ENCODE measurements around the gene PROSER2.

Gene PROSER2

DNA sequence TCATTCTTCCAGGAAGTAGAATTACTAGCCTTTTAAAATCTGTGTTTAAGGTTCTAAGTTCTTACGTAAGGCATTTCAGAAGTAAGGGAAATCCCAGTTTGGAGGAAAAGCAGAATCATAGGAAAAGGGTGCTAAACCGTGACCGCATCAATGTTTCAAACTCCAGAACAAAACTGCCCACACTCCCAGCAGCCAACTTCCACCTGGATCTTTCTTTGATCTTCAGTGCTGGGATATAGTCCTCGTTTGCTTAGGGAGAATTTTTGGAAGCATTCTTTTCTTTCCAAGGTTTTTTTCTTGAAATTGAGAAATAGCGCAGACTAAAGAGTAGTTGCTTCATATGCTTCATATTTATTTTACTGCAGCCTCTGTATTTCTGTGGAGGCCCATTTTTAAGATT is 8.9 kb downstream of the PROSER2 start:
- H3K9me3 ChIP-seq (ENCODE audit: control insufficient read depth in 2 of 2, low read length in 2 of 2), result no peaks in the 10 kb centered on the region
- H3K4me3 ChIP-seq (ENCODE audit: low read length in 2 of 2), result no peak overlapping the region
- no peaks in the 10 kb centered on the region for H3K27me3 ChIP-seq (ENCODE audit: control insufficient read depth in 2 of 2, insufficient read depth in 2 of 2, low read length in 2 of 2)
- H3K4me1 ChIP-seq (ENCODE audit: control insufficient read depth in 2 of 2, insufficient read depth in 2 of 2, low read length in 2 of 2), result no peaks in the 10 kb centered on the region
- H3K9ac ChIP-seq (ENCODE audit: low read depth in 1 of 2, low read length in 2 of 2), result no peak overlapping the region
- no peak overlapping the region for H3K27ac ChIP-seq (ENCODE audit: low read depth in 2 of 2, low read length in 2 of 2)
- no peaks in the 10 kb centered on the region for H3K36me3 ChIP-seq (ENCODE audit: control insufficient read depth in 2 of 2, insufficient read depth in 2 of 2, low read length in 2 of 2)

DNA sequence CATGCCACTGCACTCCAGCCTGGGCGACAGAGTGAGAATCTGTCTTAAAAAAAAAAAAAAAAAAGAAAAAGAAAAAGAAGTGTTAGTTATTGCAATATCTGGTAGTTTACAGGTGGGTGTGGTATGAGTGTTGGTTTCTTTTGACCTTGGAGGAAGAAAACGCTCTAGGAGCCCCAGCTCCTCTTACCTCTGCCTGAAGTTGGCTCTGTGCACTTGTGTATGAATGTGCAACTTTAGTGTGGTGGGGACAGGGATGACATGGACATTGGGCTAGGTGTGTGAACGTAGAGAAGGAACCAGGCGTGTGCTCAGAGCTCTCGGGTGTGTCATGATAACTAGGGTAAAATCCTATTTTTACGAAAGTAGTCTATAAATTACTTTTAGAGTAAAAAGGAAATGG is 11.9 kb downstream of the PROSER2 start:
- Histone ChIP-seq H3K4me3 (ENCODE audit: low read length in 2 of 2) (no peak overlapping the region), H3K9me3 (ENCODE audit: control insufficient read depth in 2 of 2, low read length in 2 of 2) (no peaks in the 10 kb centered on the region), H3K36me3 (ENCODE audit: control insufficient read depth in 2 of 2, insufficient read depth in 2 of 2, low read length in 2 of 2) (no peaks in the 10 kb centered on the region), H3K27ac (ENCODE audit: low read depth in 2 of 2, low read length in 2 of 2) (no peak overlapping the region), H3K27me3 (ENCODE audit: control insufficient read depth in 2 of 2, insufficient read depth in 2 of 2, low read length in 2 of 2) (no peaks in the 10 kb centered on the region), H3K9ac (ENCODE audit: low read depth in 1 of 2, low read length in 2 of 2) (no peak overlapping the region), H3K4me1 (ENCODE audit: control insufficient read depth in 2 of 2, insufficient read depth in 2 of 2, low read length in 2 of 2) (no peaks in the 10 kb centered on the region)

DNA sequence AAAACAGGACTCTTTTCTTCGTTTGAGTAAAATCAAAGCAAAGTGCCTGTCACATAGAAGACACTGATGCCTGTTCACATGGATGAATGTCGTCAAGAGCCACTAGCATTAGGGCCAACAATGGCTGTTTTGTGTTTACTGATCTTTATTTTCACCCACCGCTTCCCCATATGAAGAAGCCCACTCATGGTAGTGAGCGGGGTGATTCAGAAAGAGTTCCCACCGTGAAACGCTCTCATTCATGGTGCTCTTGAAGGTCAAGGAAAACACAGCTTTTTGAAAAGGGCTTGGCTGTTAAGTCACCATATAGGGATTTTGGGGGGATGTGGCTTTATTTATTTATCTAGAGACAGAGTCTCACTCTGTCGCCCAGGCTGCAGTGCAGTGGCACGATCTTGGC is 12.5 kb downstream of the PROSER2 start:
- Histone ChIP-seq H3K4me3 (ENCODE audit: low read length in 2 of 2) (no peak overlapping the region), H3K4me1 (ENCODE audit: control insufficient read depth in 2 of 2, insufficient read depth in 2 of 2, low read length in 2 of 2) (no peaks in the 10 kb centered on the region), H3K9ac (ENCODE audit: low read depth in 1 of 2, low read length in 2 of 2) (no peak overlapping the region), H3K36me3 (ENCODE audit: control insufficient read depth in 2 of 2, insufficient read depth in 2 of 2, low read length in 2 of 2) (no peaks in the 10 kb centered on the region), H3K27ac (ENCODE audit: low read depth in 2 of 2, low read length in 2 of 2) (no peak overlapping the region), H3K27me3 (ENCODE audit: control insufficient read depth in 2 of 2, insufficient read depth in 2 of 2, low read length in 2 of 2) (no peaks in the 10 kb centered on the region), H3K9me3 (ENCODE audit: control insufficient read depth in 2 of 2, low read length in 2 of 2) (no peaks in the 10 kb centered on the region)

GRCh38 chr10:11837372-11838161 is 14.4 kb downstream of the PROSER2 start:
- Histone ChIP-seq H3K4me1 (ENCODE audit: control insufficient read depth in 2 of 2, insufficient read depth in 2 of 2, low read length in 2 of 2) (no peaks in the 10 kb centered on the region), H3K27ac (ENCODE audit: low read depth in 2 of 2, low read length in 2 of 2) (no peak overlapping the region), H3K9me3 (ENCODE audit: control insufficient read depth in 2 of 2, low read length in 2 of 2) (no peaks in the 10 kb centered on the region), H3K27me3 (ENCODE audit: control insufficient read depth in 2 of 2, insufficient read depth in 2 of 2, low read length in 2 of 2) (no peaks in the 10 kb centered on the region), H3K4me3 (ENCODE audit: low read length in 2 of 2) (no peak overlapping the region), H3K9ac (ENCODE audit: low read depth in 1 of 2, low read length in 2 of 2) (no peak overlapping the region), H3K36me3 (ENCODE audit: control insufficient read depth in 2 of 2, insufficient read depth in 2 of 2, low read length in 2 of 2) (no peaks in the 10 kb centered on the region)

GRCh38 chr10:11838298-11838852 is 15.2 kb downstream of the PROSER2 start:
- Histone ChIP-seq H3K36me3 (ENCODE audit: control insufficient read depth in 2 of 2, insufficient read depth in 2 of 2, low read length in 2 of 2) (no peaks in the 10 kb centered on the region), H3K9me3 (ENCODE audit: control insufficient read depth in 2 of 2, low read length in 2 of 2) (no peaks in the 10 kb centered on the region), H3K4me3 (ENCODE audit: low read length in 2 of 2) (no peak overlapping the region), H3K9ac (ENCODE audit: low read depth in 1 of 2, low read length in 2 of 2) (no peak overlapping the region), H3K4me1 (ENCODE audit: control insufficient read depth in 2 of 2, insufficient read depth in 2 of 2, low read length in 2 of 2) (no peaks in the 10 kb centered on the region), H3K27me3 (ENCODE audit: control insufficient read depth in 2 of 2, insufficient read depth in 2 of 2, low read length in 2 of 2) (no peaks in the 10 kb centered on the region), H3K27ac (ENCODE audit: low read depth in 2 of 2, low read length in 2 of 2) (no peak overlapping the region)

DNA sequence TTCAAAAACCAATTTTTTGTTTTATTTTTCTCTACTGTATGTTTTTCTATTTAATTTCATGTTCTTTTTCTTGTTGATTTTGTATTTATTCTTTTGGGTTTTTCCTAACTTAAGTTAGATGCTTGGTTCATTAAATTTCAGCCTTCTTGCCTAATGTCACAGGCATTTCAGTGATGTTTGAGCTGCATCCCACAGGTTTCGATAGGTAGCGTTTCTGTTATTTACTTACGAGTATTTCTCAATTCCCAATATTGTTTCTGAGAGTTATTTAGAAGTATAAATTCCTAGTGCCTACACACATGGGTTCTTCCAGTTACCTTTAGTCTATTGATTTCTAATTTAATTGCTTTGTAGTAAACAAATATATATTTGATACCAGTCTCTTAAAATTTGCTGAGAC is 18.2 kb downstream of the PROSER2 start:
- Histone ChIP-seq H3K27me3 (ENCODE audit: control insufficient read depth in 2 of 2, insufficient read depth in 2 of 2, low read length in 2 of 2) (no peaks in the 10 kb centered on the region), H3K36me3 (ENCODE audit: control insufficient read depth in 2 of 2, insufficient read depth in 2 of 2, low read length in 2 of 2) (no peaks in the 10 kb centered on the region), H3K4me3 (ENCODE audit: low read length in 2 of 2) (no peak overlapping the region), H3K27ac (ENCODE audit: low read depth in 2 of 2, low read length in 2 of 2) (no peak overlapping the region), H3K9ac (ENCODE audit: low read depth in 1 of 2, low read length in 2 of 2) (no peak overlapping the region), H3K4me1 (ENCODE audit: control insufficient read depth in 2 of 2, insufficient read depth in 2 of 2, low read length in 2 of 2) (no peaks in the 10 kb centered on the region), H3K9me3 (ENCODE audit: control insufficient read depth in 2 of 2, low read length in 2 of 2) (no peaks in the 10 kb centered on the region)

DNA sequence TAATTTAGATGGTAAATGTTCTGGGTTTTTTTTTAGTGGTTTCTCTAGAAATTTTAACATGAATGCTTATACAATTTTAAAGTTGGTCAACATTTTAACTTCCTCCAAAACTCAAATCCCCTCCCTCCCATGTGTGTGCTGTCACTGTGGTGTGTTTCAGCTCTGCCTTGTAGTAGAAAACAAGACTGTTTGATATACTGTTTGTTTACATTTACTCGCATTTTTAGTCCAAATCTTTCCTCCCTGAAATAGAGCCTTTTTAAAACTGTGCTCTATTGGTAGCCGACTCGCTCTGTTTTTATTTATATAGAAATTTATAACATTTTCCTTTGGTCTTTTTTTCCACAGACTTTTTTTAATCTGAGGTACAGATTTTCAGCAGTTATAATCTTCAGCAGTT is 19.3 kb downstream of the PROSER2 start:
- no peak overlapping the region for H3K9ac ChIP-seq (ENCODE audit: low read depth in 1 of 2, low read length in 2 of 2)
- no peak overlapping the region for H3K27ac ChIP-seq (ENCODE audit: low read depth in 2 of 2, low read length in 2 of 2)
- H3K36me3 ChIP-seq (ENCODE audit: control insufficient read depth in 2 of 2, insufficient read depth in 2 of 2, low read length in 2 of 2), result no peaks in the 10 kb centered on the region
- no peaks in the 10 kb centered on the region for H3K4me1 ChIP-seq (ENCODE audit: control insufficient read depth in 2 of 2, insufficient read depth in 2 of 2, low read length in 2 of 2)
- H3K4me3 ChIP-seq (ENCODE audit: low read length in 2 of 2), result no peak overlapping the region
- no peaks in the 10 kb centered on the region for H3K27me3 ChIP-seq (ENCODE audit: control insufficient read depth in 2 of 2, insufficient read depth in 2 of 2, low read length in 2 of 2)
- no peaks in the 10 kb centered on the region for H3K9me3 ChIP-seq (ENCODE audit: control insufficient read depth in 2 of 2, low read length in 2 of 2)

DNA sequence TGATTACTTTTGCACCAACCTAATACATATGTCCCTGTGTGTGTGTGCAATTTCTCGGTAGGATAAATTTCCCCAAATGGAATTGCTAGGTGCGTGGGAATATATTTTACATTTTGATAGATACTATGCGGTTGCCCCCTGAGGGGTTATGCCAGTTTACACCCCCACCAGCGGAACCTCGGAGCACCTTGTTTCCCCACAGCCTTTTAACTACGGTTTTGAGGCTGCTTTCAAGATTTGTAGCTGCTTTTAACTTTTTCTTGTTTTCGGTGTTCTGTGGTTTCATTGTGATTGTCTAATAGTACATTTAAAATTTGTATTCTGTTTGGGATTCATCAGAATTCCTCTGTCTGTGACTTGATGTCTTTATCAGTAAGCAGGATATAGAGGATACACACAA is 22.0 kb downstream of the PROSER2 start:
- Histone ChIP-seq H3K4me3 (ENCODE audit: low read length in 2 of 2) (no peak overlapping the region), H3K9ac (ENCODE audit: low read depth in 1 of 2, low read length in 2 of 2) (no peak overlapping the region), H3K27ac (ENCODE audit: low read depth in 2 of 2, low read length in 2 of 2) (no peak overlapping the region), H3K36me3 (ENCODE audit: control insufficient read depth in 2 of 2, insufficient read depth in 2 of 2, low read length in 2 of 2) (no peaks in the 10 kb centered on the region), H3K27me3 (ENCODE audit: control insufficient read depth in 2 of 2, insufficient read depth in 2 of 2, low read length in 2 of 2) (no peaks in the 10 kb centered on the region), H3K9me3 (ENCODE audit: control insufficient read depth in 2 of 2, low read length in 2 of 2) (no peaks in the 10 kb centered on the region), H3K4me1 (ENCODE audit: control insufficient read depth in 2 of 2, insufficient read depth in 2 of 2, low read length in 2 of 2) (no peaks in the 10 kb centered on the region)

GRCh38 chr10:11846542-11846941 is 23.4 kb downstream of the PROSER2 start:
- H3K9me3 ChIP-seq (ENCODE audit: control insufficient read depth in 2 of 2, low read length in 2 of 2), result no peaks in the 10 kb centered on the region
- H3K27me3 ChIP-seq (ENCODE audit: control insufficient read depth in 2 of 2, insufficient read depth in 2 of 2, low read length in 2 of 2), result no peaks in the 10 kb centered on the region
- no peak overlapping the region for H3K9ac ChIP-seq (ENCODE audit: low read depth in 1 of 2, low read length in 2 of 2)
- no peaks in the 10 kb centered on the region for H3K4me1 ChIP-seq (ENCODE audit: control insufficient read depth in 2 of 2, insufficient read depth in 2 of 2, low read length in 2 of 2)
- no peak overlapping the region for H3K27ac ChIP-seq (ENCODE audit: low read depth in 2 of 2, low read length in 2 of 2)
- H3K4me3 ChIP-seq (ENCODE audit: low read length in 2 of 2), result no peak overlapping the region
- H3K36me3 ChIP-seq (ENCODE audit: control insufficient read depth in 2 of 2, insufficient read depth in 2 of 2, low read length in 2 of 2), result no peaks in the 10 kb centered on the region

DNA sequence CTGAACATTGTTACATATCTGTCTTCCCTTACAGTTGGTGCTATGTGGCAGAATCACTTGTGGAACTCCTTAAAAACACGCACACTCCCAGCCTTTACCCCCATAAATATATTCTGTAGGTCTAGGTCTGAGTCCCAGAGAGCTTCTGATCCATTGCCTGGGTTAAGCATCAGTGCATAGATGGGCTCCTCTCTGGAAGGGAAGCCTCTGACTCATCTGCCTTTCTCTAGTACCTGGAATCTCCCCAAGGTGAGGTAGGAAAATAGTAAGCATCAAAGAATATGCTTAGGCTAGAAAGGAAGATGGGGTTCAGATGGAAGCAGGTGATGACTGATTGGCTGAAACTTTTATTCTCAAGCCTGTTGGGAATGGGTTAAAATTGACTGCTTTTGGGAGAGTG is 26.1 kb downstream of the PROSER2 start:
- H3K36me3 ChIP-seq (ENCODE audit: control insufficient read depth in 2 of 2, insufficient read depth in 2 of 2, low read length in 2 of 2), result peaks cover 0 to 3% of the 10 kb centered on the region in 2 donors
- no peaks in the 10 kb centered on the region for H3K27me3 ChIP-seq (ENCODE audit: control insufficient read depth in 2 of 2, insufficient read depth in 2 of 2, low read length in 2 of 2)
- no peaks in the 10 kb centered on the region for H3K9me3 ChIP-seq (ENCODE audit: control insufficient read depth in 2 of 2, low read length in 2 of 2)
- no peak overlapping the region for H3K9ac ChIP-seq (ENCODE audit: low read depth in 1 of 2, low read length in 2 of 2)
- no peak overlapping the region for H3K27ac ChIP-seq (ENCODE audit: low read depth in 2 of 2, low read length in 2 of 2)
- no peaks in the 10 kb centered on the region for H3K4me1 ChIP-seq (ENCODE audit: control insufficient read depth in 2 of 2, insufficient read depth in 2 of 2, low read length in 2 of 2)
- H3K4me3 ChIP-seq (ENCODE audit: low read length in 2 of 2), result no peak overlapping the region

All from mucosa of rectum (tissue), 2 donors.